GM20000 (cell line): Measurements from ENCODE around the gene OR2D3.
A peak's percentile ranks its signal among the peaks of the same experiment; 100 is the strongest.

Source experiments
- DNase-seq: peaks from one replicate; pipeline ENCODE4 v3.0.0; 2012; ENCODE audit warnings: low spot score
- TF ChIP-seq, protein P1 (sequence below): IDR thresholded peaks from 2 replicates; pipeline ENCODE4 v1.5.1; 2012; ENCODE audit warnings: mild to moderate bottlenecking, control low read depth; ENCODE audit errors: extremely low read depth, missing control alignments

Gene OR2D3

DNA sequence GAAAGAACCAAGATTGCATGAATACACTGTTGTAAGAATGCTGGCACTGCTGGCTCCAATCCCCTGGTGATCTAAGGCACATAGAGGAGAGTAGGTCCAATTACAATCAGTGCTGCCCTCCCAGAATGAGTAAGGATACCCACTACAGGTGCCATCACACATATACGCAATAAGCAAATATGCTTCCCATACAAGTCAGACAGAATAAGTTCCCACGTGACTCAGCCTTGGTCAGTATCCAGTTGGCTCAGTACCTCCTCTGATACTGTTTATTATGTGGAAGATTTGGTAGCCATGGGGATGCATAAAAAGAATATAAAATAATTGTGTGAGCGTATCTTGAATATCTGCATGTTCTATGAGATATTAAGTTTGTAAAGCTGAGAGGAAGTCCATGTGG lies 8.9 kb upstream of the OR2D3 start:
- TF ChIP-seq, protein P1, sequence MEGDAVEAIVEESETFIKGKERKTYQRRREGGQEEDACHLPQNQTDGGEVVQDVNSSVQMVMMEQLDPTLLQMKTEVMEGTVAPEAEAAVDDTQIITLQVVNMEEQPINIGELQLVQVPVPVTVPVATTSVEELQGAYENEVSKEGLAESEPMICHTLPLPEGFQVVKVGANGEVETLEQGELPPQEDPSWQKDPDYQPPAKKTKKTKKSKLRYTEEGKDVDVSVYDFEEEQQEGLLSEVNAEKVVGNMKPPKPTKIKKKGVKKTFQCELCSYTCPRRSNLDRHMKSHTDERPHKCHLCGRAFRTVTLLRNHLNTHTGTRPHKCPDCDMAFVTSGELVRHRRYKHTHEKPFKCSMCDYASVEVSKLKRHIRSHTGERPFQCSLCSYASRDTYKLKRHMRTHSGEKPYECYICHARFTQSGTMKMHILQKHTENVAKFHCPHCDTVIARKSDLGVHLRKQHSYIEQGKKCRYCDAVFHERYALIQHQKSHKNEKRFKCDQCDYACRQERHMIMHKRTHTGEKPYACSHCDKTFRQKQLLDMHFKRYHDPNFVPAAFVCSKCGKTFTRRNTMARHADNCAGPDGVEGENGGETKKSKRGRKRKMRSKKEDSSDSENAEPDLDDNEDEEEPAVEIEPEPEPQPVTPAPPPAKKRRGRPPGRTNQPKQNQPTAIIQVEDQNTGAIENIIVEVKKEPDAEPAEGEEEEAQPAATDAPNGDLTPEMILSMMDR = no peak
- no peak for DNase-seq

- TF ChIP-seq, protein P1 = no peak
- DNase-seq = no peak
Measured at GRCh38 chr11:6919698-6920097, 1.1 kb upstream of the OR2D3 start.

DNA sequence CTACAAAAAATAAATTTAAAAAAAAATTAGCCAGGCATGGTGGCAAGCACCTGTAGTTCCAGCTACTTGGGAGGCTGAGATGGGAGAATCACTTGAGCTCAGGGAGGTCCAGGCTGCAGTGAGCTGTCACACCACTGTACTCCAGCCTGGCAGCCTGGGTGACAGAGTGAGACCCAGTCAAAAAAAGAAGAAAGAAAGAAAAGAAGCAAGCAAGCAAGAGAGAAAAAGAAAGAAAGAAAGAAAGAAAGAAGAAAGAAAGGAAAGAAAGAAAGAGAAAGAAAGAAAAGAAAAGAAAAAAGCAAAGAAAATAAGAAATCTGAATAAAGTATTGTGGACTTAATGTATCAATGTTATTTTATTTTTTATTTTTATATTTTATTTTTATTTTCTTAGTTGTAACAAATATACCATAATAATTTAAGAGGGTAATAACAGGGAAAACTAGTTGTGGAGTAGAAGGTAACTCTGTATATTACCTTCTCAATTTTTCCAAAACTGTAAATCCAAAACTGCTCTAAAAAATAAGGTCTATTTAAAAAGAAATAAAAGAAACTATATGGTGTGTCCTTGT lies 4.3 kb downstream of the OR2D3 start:
- DNase-seq = no peak
- TF ChIP-seq, protein P1 = no peak

- TF ChIP-seq, protein P1 = no peak
- DNase-seq = no peak
Measured at GRCh38 chr11:6925636-6926207, 4.9 kb downstream of the OR2D3 start.

DNA sequence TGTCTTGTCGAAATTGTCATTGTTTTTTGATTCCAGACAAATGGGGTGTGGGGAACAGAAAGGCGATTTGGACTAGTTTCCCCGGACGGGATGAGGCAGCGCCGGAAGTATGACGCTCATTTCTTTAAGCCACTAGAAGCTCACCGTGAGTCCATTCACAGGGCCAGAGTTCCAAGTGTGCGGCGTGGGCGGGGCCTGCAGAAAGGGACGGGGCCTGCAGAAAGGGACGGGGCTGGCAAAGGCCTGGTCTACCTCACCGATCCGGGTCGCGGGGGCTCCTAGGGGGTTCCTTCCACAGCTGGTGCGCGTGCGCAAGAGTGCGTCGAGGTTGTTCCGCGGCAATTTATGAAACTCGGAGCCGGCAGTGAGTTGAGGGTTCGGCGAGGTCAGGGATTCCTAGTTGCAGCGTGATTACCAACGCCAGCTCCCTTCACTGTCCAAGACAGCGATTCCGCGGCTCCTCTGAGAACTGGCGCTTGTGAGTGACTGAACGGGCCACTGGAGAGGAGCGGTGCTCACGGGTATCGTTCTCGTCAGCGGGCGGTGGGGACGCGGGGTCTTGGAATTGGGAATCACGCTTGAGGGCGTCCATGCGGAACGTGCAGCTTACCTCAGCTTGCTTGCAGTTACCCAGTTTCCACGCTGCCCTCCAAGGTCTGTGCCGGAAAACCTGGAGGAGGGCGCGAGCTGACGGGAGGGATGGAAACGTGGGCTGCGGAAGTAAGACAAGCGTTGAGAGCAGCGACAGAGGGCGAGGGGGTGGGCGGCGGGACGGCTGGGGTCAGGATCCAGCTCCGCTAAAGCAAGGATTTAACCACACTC lies 5.6 kb downstream of the OR2D3 start, which contains the start of gene ZNF215:
Gene ZNF215, plus strand, starts transcription at position 219 of the 822 bp plus-strand sequence. CDS start 5,847 bp downstream, outside the sequence.
- DNase-seq = peak; percentile 78
- TF ChIP-seq, protein P1 = no peak

GRCh38 chr11:6927030-6927617 lies 6.3 kb downstream of the OR2D3 start:
- TF ChIP-seq, protein P1 = no peak

DNA sequence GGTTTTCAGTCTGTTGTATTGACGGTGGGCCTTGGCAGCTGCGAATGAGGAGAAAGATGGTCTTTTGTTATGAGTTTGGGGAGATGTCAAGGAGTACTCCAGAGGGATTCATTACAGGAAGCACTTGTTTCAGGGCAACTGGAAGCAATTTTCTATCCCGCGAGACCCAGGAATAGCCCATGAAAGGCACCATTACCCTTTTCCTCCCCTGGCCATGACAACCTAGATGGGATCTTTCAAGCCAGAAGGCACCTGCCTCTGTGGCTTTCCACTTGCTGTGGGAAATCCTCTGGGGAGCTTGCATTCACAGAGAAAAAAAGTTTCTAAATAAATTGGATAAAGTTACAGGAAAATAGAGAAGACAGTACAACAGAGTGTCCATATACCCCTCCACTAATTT lies 8.1 kb downstream of the OR2D3 start:
- no peak for DNase-seq
- TF ChIP-seq, protein P1 = no peak

More at GRCh38 chr11:6927030-6927617, 6.3 kb downstream of the OR2D3 start:
- DNase-seq = peak; percentile 26
